ENCODE data around the gene TNFRSF25. TPM values are rescaled to one million over a fixed set of nuclear protein-coding genes. Genes with fewer than 3 reads are reported as not detected.

TNFRSF25 gene
- total RNA-seq, 4 donors from 2014 or later: 4.2 to 11.2 (median 8.8) TPM

DNA sequence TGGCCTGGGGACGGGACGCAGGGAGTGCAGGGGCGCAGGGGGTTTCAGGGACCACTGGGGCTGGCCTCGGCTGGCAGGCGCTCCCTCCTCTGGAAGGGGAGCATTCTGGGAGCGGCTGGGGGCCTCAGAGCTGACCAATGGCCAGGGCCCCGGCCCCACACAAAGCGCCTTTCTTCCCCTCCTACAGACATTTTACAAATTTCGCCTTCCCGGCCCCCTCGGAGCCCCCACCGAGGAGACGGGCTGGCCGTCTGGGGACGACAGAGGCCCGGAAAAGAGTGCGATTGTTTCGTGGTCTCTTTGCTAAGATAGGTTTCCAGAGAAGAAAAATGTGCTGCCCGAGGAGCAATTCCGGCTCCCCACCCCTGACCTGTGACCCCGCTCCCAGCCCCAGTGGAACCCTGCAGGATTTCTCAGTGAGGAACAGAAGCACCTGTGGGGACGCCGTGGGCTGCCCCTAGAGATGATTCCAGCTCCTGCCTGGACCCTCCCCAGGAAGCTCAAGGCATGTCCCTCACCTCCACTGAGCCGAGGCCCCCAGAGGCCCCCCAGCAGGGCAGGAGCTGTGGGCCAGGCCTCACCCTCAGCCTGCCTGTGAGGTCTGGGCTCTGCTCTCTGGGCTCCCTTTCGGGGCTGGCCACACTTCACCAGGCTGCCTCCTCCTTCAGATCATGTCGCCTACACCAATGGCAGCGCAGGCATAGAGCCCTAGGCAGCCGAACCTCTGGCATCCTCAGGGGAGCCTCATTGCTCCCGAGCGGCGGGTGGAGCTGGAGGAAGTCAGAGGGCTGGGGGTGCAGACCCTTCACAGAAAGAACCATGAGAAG, 40.5 kb upstream of the TNFRSF25 start:
- no peak for ATAC-seq

DNA sequence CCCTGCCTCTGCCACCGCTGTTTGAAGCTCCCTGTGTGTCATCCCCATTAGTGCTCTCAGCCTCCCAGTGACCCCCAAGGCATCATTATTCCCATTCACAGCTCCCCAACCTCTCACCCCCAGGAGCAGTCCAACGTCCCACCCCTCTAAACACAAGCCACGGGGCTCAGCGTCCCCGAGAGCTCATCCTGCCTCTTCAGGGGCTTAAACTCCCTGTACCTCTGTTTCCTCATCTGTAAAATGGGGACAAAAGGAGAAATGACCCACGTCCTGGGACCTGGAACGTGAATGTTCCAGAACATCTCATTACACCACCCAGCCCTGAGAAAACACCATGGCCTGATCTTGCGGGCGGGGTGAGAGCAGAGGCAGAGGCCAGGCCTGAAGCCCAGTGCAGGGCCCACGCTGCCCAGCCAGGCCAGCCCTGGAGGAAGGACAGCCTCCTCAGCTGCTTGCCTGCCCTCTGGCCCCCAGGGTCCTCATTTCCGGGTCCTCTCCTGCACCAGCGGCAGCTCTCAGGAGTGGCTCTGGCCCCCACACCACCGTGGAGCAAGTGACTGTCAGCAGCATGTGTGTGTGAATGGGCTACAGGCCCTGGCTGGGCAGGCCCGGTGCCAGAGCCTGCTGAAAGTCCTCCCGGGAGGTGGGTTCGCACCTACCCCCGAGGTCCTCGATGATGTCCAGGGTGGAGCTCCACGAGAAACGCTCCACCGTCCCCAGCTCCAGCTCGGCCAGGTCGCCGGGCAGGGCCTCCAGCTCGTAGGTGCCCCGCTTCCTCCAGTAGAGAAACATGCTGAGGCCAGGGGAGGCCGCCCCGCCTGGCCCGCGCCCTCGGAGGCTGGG, 39.6 kb upstream of the TNFRSF25 start:
- peaks cover 38% of the 10 kb centered on the region for H3K27me3 ChIP-seq
- 84 to 92% methylated on average over 4 to 11 of the region's 31 CpGs for WGBS, 2 donors (ENCODE audit: low coverage in 1 of 2)
- no peaks in the 10 kb centered on the region for H3K36me3 ChIP-seq
- H3K4me1 ChIP-seq: peaks cover 0 to 20% (median 3%) of the 10 kb centered on the region in 3 donors
- ATAC-seq: no peak
- no peak overlapping the region for H3K4me3 ChIP-seq
- no peak overlapping the region for H3K27ac ChIP-seq
- H3K9me3 ChIP-seq: no peaks in the 10 kb centered on the region
- TF ChIP-seq, protein P1, sequence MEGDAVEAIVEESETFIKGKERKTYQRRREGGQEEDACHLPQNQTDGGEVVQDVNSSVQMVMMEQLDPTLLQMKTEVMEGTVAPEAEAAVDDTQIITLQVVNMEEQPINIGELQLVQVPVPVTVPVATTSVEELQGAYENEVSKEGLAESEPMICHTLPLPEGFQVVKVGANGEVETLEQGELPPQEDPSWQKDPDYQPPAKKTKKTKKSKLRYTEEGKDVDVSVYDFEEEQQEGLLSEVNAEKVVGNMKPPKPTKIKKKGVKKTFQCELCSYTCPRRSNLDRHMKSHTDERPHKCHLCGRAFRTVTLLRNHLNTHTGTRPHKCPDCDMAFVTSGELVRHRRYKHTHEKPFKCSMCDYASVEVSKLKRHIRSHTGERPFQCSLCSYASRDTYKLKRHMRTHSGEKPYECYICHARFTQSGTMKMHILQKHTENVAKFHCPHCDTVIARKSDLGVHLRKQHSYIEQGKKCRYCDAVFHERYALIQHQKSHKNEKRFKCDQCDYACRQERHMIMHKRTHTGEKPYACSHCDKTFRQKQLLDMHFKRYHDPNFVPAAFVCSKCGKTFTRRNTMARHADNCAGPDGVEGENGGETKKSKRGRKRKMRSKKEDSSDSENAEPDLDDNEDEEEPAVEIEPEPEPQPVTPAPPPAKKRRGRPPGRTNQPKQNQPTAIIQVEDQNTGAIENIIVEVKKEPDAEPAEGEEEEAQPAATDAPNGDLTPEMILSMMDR (IDR thresholded peaks at IDR 0.05): no peak
- TF ChIP-seq POLR2AphosphoS5 (IDR thresholded peaks at IDR 0.05): no peak
- no peak for TF ChIP-seq EP300 (IDR thresholded peaks at IDR 0.05)
- no peak for TF ChIP-seq POLR2A (IDR thresholded peaks at IDR 0.05)

More for the DNA sequence above, 40.5 kb upstream of the TNFRSF25 start:
- Histone ChIP-seq H3K36me3 (no peaks in the 10 kb centered on the region), H3K27me3 (peaks cover 38% of the 10 kb centered on the region), H3K27ac (no peak overlapping the region), H3K4me1 (peaks cover 0 to 16% (median 3%) of the 10 kb centered on the region in 3 donors), H3K9me3 (no peaks in the 10 kb centered on the region), H3K4me3 (no peak overlapping the region)
- WGBS, 2 donors (ENCODE audit: low coverage in 1 of 2): 75% methylated on average over 14 of the region's 31 CpGs; no CpG with 5 or more reads in 1 of the 2 donors
- TF ChIP-seq, protein P1 (IDR thresholded peaks at IDR 0.05): no peak
- TF ChIP-seq EP300 (IDR thresholded peaks at IDR 0.05): no peak
- no peak for TF ChIP-seq POLR2A (IDR thresholded peaks at IDR 0.05)
- TF ChIP-seq POLR2AphosphoS5 (IDR thresholded peaks at IDR 0.05): no peak

DNA sequence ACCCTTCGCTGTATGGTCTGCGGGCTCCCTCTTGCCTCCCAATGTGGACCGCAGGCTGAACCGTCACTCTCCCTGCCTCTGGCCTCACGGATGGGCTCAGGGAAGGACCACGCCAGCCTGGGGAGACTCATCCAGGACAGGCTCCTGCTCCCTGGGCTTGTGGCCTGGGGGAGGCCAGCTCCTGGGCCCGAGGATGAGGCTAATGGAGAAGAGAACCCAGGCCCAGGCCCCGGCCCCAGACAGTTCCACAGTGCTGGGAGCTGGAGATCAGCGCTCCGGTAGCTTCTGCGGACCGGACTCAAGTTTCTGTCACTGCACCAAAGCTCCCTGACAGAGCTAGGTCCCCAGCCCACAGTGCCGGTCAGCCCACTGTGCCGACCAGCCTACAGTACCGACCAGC, 38.9 kb upstream of the TNFRSF25 start:
- TF ChIP-seq POLR2AphosphoS5 (IDR thresholded peaks at IDR 0.05): no peak
- no peak for TF ChIP-seq POLR2A (IDR thresholded peaks at IDR 0.05)
- TF ChIP-seq, protein P1 (IDR thresholded peaks at IDR 0.05): no peak
- TF ChIP-seq EP300 (IDR thresholded peaks at IDR 0.05): no peak
- Histone ChIP-seq H3K4me3 (no peak overlapping the region), H3K4me1 (peaks cover 0 to 20% (median 3%) of the 10 kb centered on the region in 3 donors), H3K27me3 (peaks cover 38% of the 10 kb centered on the region), H3K9me3 (no peaks in the 10 kb centered on the region), H3K27ac (no peak overlapping the region), H3K36me3 (no peaks in the 10 kb centered on the region)
- no peak for ATAC-seq
- 91% methylated on average over 7 of the region's 15 CpGs; no CpG with 5 or more reads in 1 of the 2 donors for WGBS, 2 donors (ENCODE audit: low coverage in 1 of 2)

DNA sequence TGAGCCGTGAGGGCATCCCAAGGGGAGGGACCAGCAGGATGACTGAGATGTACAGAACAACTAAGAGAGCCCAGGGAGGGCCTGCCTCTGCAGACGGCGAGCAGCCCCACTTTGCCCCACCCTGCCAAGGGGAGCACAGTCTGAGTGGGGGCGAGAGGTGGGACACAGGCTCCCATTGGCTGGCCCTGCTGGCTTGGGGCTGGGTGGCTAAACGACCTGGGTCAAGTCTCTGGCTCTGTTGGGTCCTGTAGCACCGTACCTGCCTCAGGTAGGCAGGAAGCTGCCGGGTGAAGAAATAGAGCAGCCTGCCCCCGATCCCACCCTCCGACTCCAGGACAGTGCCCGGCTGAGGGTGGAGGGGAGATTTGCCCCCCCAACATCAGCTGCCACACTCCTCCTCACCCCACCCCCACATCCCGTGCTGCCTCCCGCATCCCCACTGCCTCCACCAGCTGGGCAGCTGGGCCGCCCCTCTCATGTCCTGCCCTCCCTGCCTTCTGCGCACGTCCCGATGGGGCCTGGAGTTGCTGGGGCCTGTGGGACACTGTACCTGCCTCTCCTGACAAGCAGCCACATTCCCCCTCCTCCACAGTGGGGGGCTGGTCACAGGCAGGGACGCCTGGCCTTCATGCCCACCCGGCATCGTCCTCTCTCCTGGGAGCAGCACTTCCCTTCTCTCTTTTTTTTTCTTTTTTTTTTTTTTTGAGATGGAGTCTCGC, 38.1 kb upstream of the TNFRSF25 start:
- H3K4me1 ChIP-seq: peaks cover 0 to 22% (median 3%) of the 10 kb centered on the region in 3 donors

More for the DNA sequence above, 38.1 kb upstream of the TNFRSF25 start:
- no peak overlapping the region for H3K4me3 ChIP-seq
- WGBS, 2 donors (ENCODE audit: low coverage in 1 of 2): 95% methylated on average over 3 of the region's 20 CpGs; no CpG with 5 or more reads in 1 of the 2 donors
- H3K36me3 ChIP-seq: no peaks in the 10 kb centered on the region
- no peak for ATAC-seq
- no peak overlapping the region for H3K27ac ChIP-seq
- TF ChIP-seq EP300 (IDR thresholded peaks at IDR 0.05) (no peak), POLR2AphosphoS5 (IDR thresholded peaks at IDR 0.05) (no peak)
- peaks cover 37% of the 10 kb centered on the region for H3K27me3 ChIP-seq
- no peaks in the 10 kb centered on the region for H3K9me3 ChIP-seq
